Panc1 (cell line): ENCODE measurements around the gene FUOM.

Experiments used
- CTCF ChIP-seq: fragments of 450-650 bp; IDR thresholded peaks from 2 replicates; pipeline ENCODE4 v1.5.1; 2017; ENCODE audit warnings: mild to moderate bottlenecking
- TCF7L2 ChIP-seq: IDR thresholded peaks from 2 replicates; pipeline ENCODE4 v1.6.1; 2011; ENCODE audit warnings: mild to moderate bottlenecking, low read depth, low read length, inconsistent platforms

- TF ChIP-seq CTCF, result no peak
- no peak for TF ChIP-seq TCF7L2
These were observed 20.7 kb upstream of the FUOM start for GRCh38 chr10:133378251-133379096.
